HG03097 (cell line): ENCODE data around the gene GATAD2B.
A peak's percentile ranks its signal among the peaks of the same experiment; 100 is the strongest.
"Not testable (repeated sequence)": the region's sequence is repeated elsewhere in the genome, so short reads cannot be mapped to it uniquely, and the experiment has no call there.

Source experiments
- ATAC-seq: cut with Tn5 transposase; IDR thresholded peaks from one replicate; pipeline ENCODE4 v1.9.1; 2021; ENCODE audit not compliant: unreplicated experiment, low FRiP score

Gene GATAD2B

GRCh38 chr1:153783233-153784190 is 139.3 kb downstream of the GATAD2B start:
- peak; percentile 90 for ATAC-seq

GRCh38 chr1:153782648-153783047 is 140.1 kb downstream of the GATAD2B start:
- ATAC-seq = not testable (repeated sequence)

- no peak for ATAC-seq
Measured at GRCh38 chr1:153780551-153780950, 142.2 kb downstream of the GATAD2B start.

GRCh38 chr1:153779781-153780541 is 142.8 kb downstream of the GATAD2B start:
- no peak for ATAC-seq

- no peak for ATAC-seq
Measured at GRCh38 chr1:153778824-153779519, 143.8 kb downstream of the GATAD2B start.

- ATAC-seq = no peak
Measured at GRCh38 chr1:153778051-153778823, 144.5 kb downstream of the GATAD2B start.

- ATAC-seq = no peak
Measured at GRCh38 chr1:153777648-153778047, 145.1 kb downstream of the GATAD2B start.

GRCh38 chr1:153776845-153777370 is 145.9 kb downstream of the GATAD2B start:
- ATAC-seq = no peak

- ATAC-seq = no peak
Measured at GRCh38 chr1:153776352-153776751, 146.4 kb downstream of the GATAD2B start.

- peak; percentile 43 for ATAC-seq
Measured at GRCh38 chr1:153775458-153776327, 147.1 kb downstream of the GATAD2B start.

- peak; percentile 18 for ATAC-seq
Measured at GRCh38 chr1:153774780-153775457, 147.9 kb downstream of the GATAD2B start, which contains the start of gene SLC27A3. Gene SLC27A3 (plus strand): TSS chr1:153775407. CDS start chr1:153775498, 91 bp downstream.

GRCh38 chr1:153774026-153774595 is 148.7 kb downstream of the GATAD2B start:
- ATAC-seq = no peak

- no peak for ATAC-seq
Measured at GRCh38 chr1:153773096-153773921, 149.5 kb downstream of the GATAD2B start.

GRCh38 chr1:153771841-153772593 is 150.8 kb downstream of the GATAD2B start:
- no peak for ATAC-seq

GRCh38 chr1:153771261-153771660 is 151.5 kb downstream of the GATAD2B start:
- ATAC-seq = no peak

GRCh38 chr1:153770797-153771196 is 152.0 kb downstream of the GATAD2B start:
- ATAC-seq = no peak
